GM12864 (cell line): ENCODE measurements around the gene CARHSP1.
A peak's percentile ranks its signal among the peaks of the same experiment; 100 is the strongest.

ENCODE experiments used
- DNase-seq: peaks from one replicate; pipeline ENCODE4 v3.0.0-alpha.2; 2011; ENCODE audit warnings: low read depth
- H3K4me3 ChIP-seq: 2 replicates; pipeline ENCODE4 v1.5.1; 2011; ENCODE audit warnings: mild to moderate bottlenecking, low read depth, low read length, control low read depth
- TF ChIP-seq, protein P1 (sequence below): IDR thresholded peaks from 2 replicates; pipeline ENCODE4 v1.5.1; 2011; ENCODE audit warnings: low read depth, mild to moderate bottlenecking, moderate library complexity, low read length, control low read depth, inconsistent platforms; ENCODE audit errors: missing control alignments

CARHSP1 gene

DNA sequence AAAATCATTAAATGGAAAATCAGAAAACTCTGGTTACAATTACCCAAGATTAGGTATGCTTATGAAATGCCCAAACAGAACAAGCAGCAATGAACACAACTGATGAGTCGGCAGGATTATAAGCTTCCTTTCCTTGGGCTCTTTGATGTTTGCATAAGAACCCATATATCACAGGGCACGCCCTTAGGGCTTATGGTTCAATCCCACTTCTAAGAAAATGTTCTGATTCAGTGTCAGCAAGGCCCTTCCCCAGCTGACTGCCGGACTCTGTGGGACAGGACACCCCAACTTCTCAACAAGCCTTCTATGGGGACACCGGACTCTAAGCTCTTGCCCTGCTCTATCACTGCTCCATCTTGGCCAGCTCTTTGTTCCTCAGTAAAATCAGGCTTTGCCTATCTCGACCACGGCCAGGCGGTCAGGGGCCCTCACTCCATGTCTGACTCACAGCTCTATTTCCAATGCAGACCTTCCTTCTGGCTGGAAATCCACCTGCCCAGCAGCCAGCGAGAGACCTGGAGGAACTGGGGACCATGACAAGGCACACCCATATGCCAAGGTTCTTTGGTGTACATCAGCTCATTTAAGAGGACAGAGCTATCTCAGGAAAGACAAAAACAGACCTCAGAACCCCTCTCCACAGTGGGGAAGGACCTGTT is 40.1 kb upstream of the CARHSP1 start:
- DNase-seq: no peak
- TF ChIP-seq, protein P1, sequence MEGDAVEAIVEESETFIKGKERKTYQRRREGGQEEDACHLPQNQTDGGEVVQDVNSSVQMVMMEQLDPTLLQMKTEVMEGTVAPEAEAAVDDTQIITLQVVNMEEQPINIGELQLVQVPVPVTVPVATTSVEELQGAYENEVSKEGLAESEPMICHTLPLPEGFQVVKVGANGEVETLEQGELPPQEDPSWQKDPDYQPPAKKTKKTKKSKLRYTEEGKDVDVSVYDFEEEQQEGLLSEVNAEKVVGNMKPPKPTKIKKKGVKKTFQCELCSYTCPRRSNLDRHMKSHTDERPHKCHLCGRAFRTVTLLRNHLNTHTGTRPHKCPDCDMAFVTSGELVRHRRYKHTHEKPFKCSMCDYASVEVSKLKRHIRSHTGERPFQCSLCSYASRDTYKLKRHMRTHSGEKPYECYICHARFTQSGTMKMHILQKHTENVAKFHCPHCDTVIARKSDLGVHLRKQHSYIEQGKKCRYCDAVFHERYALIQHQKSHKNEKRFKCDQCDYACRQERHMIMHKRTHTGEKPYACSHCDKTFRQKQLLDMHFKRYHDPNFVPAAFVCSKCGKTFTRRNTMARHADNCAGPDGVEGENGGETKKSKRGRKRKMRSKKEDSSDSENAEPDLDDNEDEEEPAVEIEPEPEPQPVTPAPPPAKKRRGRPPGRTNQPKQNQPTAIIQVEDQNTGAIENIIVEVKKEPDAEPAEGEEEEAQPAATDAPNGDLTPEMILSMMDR: no peak

DNA sequence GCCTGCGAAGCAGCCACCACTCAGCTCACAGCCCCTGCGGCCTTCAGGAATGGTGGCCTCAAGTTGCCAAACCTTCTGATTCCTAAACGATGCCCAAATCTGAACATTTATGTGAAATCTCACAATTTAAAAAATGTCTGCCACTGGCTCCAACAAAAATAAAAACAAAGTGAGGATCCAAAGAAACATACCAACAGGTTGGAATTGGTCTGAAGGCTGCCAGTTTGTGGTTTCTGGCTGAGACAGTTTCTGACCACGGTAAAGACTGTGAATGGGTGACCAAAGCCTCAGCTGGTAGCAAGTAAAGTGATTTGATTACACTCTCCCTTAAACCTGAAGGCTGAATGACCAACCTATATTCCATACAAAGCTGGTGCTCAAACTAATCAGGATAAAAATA is 38.3 kb upstream of the CARHSP1 start:
- H3K4me3 ChIP-seq: no peak overlapping the region
- DNase-seq: no peak
- TF ChIP-seq, protein P1: no peak

More for the DNA sequence above, 40.1 kb upstream of the CARHSP1 start:
- H3K4me3 ChIP-seq: no peak overlapping the region

DNA sequence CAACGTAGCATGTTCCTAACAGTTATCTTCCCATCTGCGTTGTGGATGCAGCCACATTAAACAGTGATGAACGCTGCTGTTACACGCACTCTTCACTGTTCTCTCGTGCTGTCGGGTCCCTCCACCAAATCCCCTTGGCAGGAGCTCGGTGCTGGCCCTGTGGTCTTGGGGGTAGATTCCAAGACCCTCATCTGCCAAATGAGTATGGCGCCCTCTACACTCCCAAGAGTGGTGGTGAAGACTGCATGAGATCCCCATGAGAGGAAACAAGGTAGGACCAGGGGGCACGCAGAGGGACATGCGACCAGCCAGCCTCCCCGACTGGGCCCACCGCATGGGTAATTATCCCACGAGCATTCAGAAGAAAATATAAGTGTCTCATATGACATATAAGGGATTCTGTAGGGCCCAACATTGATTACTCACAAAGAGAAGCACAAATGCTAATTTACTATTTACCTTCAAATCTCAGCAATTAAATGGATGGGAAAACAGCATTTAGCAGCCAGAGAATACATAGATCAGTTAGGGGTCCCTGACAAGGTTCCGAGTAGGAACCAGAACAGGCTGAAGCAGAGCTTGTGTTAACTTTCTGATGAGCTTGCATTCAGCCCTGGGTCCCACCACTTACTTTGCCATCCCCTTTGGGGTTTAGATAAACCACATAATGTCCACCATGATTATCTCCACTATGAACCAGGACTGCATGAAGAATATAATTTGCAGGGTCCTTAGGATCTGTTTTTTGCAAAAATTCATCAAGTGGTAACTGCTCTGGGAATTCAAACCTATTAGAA is 37.2 kb upstream of the CARHSP1 start:
- no peak overlapping the region for H3K4me3 ChIP-seq
- DNase-seq: no peak
- TF ChIP-seq, protein P1: peak; percentile 25

DNA sequence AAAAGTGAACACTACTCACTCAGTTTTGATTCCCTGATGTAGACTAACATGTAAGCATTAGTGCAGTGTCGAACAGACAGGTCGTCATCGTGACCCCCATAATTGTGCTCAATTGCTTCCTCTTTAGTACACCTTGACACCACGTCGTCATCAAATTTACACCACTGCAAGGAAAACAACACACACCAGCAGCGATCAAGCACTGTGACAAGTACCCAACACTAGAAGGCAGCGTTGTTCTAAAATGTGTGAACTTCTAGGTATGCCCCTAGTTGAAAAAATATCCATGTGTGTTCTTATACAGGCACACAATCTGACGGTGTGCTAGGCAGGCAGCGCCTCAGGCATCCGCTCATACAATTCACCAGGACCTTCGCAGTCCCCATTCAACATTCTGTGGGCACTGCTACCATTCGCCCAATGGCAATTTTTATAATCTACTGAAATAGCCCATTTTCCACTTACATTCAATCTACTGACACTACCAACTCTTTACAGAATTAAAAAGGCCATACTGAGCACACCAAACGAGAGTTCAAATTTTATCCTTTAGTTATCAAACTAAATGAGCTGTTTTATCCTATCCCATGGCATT is 36.5 kb upstream of the CARHSP1 start:
- no peak overlapping the region for H3K4me3 ChIP-seq
- no peak for DNase-seq
- TF ChIP-seq, protein P1: peak; percentile 47

DNA sequence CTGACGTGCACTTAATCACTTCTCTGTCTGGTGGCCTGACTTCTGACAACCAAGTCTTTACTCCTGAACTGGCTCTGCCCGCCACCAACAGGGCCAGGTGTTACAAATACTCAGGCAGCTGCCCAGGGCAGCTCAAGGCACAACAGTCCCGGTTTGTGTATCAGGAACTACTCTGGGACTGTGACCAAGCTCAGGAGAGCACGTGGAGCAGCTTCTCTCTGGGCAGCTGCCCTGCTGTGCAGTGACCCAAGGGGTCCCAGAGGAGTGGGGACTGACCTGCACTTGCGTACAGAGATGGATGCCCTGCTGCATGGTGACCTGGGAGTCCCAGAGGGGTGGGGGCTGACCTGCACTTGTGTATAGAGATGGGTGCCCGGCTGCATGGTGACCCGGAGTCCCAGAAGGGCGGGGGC is 35.2 kb upstream of the CARHSP1 start:
- no peak overlapping the region for H3K4me3 ChIP-seq
- no peak for DNase-seq

DNA sequence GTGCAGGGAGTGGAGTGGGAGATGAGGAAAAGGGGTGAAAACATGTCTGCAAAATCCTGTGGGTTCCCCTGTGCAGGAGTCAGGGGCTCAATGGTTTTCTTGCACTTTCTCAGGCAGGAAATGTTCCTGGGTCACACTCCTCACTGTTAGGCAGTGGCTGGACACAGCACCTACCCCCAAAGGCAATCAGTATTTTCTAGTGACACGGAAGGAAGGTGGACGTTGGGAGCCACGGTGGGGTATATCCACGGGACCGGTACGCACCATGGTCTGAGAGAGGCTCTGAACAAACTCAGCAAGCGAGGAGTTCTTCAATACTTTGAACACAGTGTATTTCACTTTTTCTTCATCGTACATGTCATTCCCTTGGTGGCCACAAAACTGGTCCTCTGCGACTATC is 34.2 kb upstream of the CARHSP1 start:
- no peak overlapping the region for H3K4me3 ChIP-seq
- TF ChIP-seq, protein P1: no peak
- DNase-seq: no peak

More for the DNA sequence above, 35.2 kb upstream of the CARHSP1 start:
- TF ChIP-seq, protein P1: no peak
